Measurements from ENCODE around the gene ITGB2.

Gene ITGB2

GRCh38 chr21:44920694-44921604 is at the start of gene ITGB2:
TSS of gene ITGB2 (minus strand) at chr21:44920899. CDS start at chr21:44910782, 10,117 bp downstream.
- DNase-seq, result peak; percentile 61

GRCh38 chr21:44969931-44970755 is 49.4 kb upstream of the ITGB2 start:
- no peak for DNase-seq

GRCh38 chr21:44969066-44969670 is 48.5 kb upstream of the ITGB2 start:
- no peak for DNase-seq

- no peak for DNase-seq
Observed at GRCh38 chr21:44967082-44968047, 46.7 kb upstream of the ITGB2 start.

GRCh38 chr21:44966135-44967081 is 45.7 kb upstream of the ITGB2 start:
- no peak for DNase-seq

GRCh38 chr21:44965251-44966022 is 44.7 kb upstream of the ITGB2 start:
- DNase-seq, result peak; percentile 29

GRCh38 chr21:44964381-44964780 is 43.7 kb upstream of the ITGB2 start:
- DNase-seq, result no peak

DNA sequence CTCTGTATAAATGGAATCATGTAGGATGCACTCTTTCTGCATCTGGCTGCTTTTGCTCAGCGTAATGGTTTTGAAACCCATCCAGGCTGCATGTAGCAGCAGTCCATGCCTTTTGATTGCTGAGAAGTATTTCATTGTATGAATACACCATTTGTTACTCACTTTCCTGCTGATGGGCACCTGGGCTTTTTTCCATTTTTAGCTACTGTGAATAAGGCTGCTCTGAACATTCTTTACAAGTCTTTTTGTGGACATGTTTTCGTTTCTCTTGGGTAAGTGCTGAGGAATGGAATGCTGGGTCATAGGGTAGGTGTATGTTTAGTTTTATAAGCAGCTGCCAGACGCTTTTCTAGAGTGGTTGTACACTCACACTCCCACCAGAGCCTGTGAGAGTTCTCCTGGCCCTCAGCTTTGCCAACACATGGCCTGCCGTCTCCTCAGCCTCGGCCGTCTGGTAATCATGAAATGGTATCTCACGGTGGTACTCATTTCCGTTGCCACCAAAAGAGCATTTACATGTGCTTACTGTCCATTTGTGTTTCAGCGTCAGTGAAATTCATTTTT is 41.8 kb upstream of the ITGB2 start:
- DNase-seq, result no peak

DNA sequence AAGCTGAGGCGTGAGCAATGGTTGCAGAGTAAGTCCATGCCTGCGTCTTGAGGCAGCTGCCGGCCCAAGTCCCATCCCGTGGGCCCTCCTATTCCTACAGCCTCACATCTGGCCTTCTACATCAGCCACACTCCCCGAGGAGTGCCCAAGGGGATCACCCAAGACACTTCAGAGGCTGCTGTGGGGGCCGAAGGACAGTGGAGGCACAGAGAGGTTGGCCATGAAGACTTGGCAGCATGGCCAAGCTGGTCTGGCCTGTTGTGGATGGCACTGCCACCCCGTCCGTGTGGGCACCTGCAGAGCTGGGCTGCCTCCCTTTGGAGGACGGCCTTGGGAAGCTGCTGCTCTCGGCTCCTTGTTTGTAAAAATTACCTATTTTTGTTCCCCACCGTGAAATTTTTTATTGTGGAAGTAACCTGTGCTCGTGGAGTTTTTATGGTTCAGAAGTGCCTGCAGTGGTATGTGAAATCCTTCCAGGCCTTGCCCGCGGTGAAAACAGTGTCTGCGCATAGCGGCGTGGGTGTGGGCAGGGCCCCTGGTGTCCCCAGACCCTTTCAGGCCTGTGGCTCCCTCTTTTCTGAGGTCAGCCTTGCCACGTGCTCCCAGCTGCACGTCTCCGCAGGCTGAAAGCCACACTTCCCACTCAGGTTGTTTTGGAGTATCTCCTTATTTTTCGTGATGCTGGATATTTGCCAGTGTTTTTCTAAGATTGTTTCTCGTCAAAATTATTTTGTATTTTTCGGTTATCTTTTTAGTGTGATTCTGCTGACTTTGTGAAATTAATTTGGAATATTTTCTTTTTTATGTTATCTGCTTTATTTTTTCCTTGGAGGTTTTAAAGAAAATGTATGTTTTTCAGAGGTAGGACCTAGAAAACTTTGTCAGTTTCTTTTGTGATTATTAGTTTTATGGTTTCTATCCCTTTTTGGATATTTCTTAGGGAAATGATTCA is 39.7 kb upstream of the ITGB2 start:
- DNase-seq, result no peak

- DNase-seq, result no peak
Observed at GRCh38 chr21:44959376-44960091, 38.8 kb upstream of the ITGB2 start.

DNA sequence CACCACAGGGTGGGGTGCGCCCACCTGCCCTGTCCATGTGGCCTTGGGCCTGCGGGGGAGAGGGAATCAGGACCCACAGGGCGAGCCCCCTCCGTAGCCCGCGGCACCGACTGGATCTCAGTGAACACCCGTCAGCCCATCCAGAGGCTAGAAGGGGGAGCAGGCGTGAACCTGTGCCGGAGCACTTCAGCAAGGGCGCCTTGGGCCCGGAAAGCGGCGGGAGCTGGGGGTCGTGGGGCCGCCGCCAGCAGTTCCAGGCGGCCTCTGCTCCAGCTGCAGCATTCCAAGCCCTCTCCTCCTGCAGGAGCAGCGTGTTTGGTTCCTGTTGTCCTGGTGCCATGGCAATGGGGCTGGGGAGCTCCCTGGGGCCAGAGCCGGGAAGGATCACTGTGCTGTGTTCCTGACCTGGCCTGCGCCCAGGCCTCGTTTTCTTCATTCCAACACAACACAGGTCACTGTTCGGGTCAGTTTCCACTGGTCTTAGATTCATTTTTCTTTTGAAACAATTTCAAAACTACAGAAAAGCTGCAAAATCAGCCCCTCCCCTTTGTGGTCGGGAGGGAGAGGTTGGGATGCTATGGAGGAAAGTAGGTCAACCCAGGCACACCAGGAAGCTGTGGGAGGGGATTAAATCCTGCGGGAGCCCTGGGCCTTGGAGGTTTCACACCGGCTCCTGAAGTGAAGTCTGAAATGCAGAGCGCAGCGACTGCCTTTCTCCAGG is 37.9 kb upstream of the ITGB2 start:
- DNase-seq, result no peak

DNA sequence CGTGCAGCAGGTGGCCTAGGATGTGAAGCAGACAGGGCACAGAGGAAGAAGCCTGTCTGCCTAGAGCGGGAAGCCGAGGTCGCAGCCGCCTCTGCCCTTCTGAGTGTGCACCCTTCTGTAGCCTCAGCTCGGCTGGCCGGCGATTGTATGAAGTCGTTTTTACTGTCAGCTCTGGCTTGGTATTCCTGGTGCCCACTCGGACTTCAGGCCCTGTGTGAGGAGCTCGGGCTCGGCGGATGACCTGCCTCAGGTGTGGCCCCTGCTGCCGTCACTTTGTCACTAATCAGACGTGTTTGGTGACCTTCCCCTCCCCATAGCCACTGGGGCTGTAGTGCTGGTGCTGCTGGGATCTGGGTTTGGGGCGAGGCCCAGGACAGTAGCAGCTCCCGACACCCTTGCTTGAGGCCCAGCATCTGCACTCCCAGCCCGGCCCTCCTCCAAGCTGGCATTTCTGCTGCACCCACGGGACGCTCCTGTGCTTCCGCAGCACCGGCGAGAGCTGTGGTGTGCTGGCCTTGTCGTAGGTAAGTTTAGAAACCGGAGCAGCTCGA is 37.3 kb upstream of the ITGB2 start:
- DNase-seq, result no peak

- no peak for DNase-seq
Observed at GRCh38 chr21:44957047-44957831, 36.5 kb upstream of the ITGB2 start.

DNA sequence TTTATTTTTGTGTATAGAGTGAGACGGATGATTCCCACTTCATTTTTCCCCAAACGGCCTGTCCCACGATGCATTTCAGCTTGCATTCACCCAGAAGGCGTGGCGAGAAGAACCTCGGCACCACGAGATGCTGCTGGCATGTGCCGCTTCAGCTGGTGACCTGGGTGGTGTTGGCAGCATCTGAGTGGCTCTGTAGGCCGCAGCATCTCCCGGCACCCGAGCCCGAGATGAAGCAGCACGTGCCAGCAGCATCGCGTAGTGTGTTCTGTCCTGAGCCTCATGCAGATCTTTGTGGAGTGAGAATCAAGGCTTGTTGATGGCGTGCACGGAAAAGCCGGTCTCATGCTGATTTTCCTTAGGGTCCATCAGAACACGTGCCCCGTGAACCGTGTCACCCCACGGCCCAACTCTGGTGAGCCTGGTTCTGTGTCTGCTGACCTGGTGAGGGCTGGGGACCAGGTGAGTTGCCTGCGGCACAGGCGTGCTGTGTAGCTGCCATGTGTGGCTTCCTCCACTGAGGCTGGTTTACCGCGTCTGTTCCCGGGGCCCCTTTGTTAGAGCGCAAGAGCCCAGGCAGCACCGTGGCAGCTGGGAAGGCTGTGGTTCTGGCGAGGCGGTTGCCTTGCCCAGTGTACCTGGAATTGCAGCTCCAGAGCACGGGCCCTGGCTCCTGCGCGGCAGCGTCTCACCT is 35.8 kb upstream of the ITGB2 start:
- DNase-seq, result no peak

DNA sequence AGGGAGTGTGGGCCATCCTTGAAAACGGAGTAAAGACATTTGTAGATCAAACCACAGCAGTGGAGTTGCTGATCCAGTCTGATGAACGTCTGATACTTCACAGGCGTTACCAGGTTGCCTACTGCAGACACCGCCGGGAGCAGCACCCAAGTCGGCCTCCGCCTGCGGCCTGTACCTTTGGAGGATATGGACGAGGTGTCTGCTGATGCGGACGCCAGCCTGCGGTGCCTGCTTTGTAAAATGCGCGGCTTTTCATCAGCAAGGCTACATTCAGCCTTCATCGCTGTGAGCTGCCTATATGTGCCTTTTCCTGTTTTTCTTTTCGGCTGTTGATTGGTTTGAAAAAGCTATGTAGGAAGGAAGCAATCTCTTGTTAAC is 35.1 kb upstream of the ITGB2 start:
- no peak for DNase-seq
